ENCODE data around the gene C2orf49. TPM values are rescaled to one million over a fixed set of nuclear protein-coding genes. Genes with fewer than 3 reads are reported as not detected.

C2orf49 gene
- total RNA-seq, 1 experiment from 2014 or later, result 20.0 TPM

GRCh38 chr2:105376789-105377240 is 39.5 kb downstream of the C2orf49 start:
- H3K9me3 ChIP-seq (ENCODE audit: control insufficient read depth, insufficient read depth, low read depth, low read length), result no peaks in the 10 kb centered on the region
- CTCF ChIA-PET, result no interaction called here
- peaks cover 99% of the 10 kb centered on the region for H3K4me1 ChIP-seq (ENCODE audit: control insufficient read depth, insufficient read depth, low read length)
- no peak for DNase-seq (ENCODE audit: low read depth, low spot score)
- intact Hi-C loops (cut with micrococcal nuclease; ENCODE audit: unreplicated experiment), result no loop called here
- no peaks in the 10 kb centered on the region for H3K27me3 ChIP-seq (ENCODE audit: control insufficient read depth, insufficient read depth, low read length)
- TF ChIP-seq POLR2AphosphoS5 (IDR thresholded peaks at IDR 0.05; ENCODE audit: low read depth, low read length), result peak; percentile 23; the same call in 1 of the 2 replicates
- TF ChIP-seq CTCF (IDR thresholded peaks at IDR 0.05), result no peak
- no TSS peak for BruUV-seq (replicated peaks)
- peak overlapping the region; percentile 100 for H3K27ac ChIP-seq (ENCODE audit: low read length)
- in situ Hi-C loops (cut with HindIII; ENCODE audit: low pct_unique_long_range_greater_than_20kb, low sequenced_read_pairs), result no loop called here
- H3K36me3 ChIP-seq (ENCODE audit: control insufficient read depth, insufficient read depth, low read length), result peaks cover 37% of the 10 kb centered on the region
- POLR2A ChIA-PET, result no interaction called here
- ATAC-seq, result 0 out of 2 replicates have a peak, but pooled peaks have one; percentile 1
- H3K4me3 ChIP-seq (ENCODE audit: low read depth in 2 of 2, low read length in 2 of 2), result no peak overlapping the region

- no peak for DNase-seq (ENCODE audit: low read depth, low spot score)
- ATAC-seq, result peak; percentile 31; the same call in 1 of the 2 replicates
- in situ Hi-C loops (cut with HindIII; ENCODE audit: low pct_unique_long_range_greater_than_20kb, low sequenced_read_pairs) (no loop called here), intact Hi-C loops (cut with micrococcal nuclease; ENCODE audit: unreplicated experiment) (no loop called here)
- Histone ChIP-seq H3K4me1 (ENCODE audit: control insufficient read depth, insufficient read depth, low read length) (peaks cover 100% of the 10 kb centered on the region), H3K9me3 (ENCODE audit: control insufficient read depth, insufficient read depth, low read depth, low read length) (no peaks in the 10 kb centered on the region), H3K27me3 (ENCODE audit: control insufficient read depth, insufficient read depth, low read length) (no peaks in the 10 kb centered on the region), H3K4me3 (ENCODE audit: low read depth in 2 of 2, low read length in 2 of 2) (no peak overlapping the region), H3K36me3 (ENCODE audit: control insufficient read depth, insufficient read depth, low read length) (peaks cover 40% of the 10 kb centered on the region), H3K27ac (ENCODE audit: low read length) (peak overlapping the region; percentile 100)
- ChIA-PET CTCF (interaction anchor here (0.6 kb wide), 2 partner anchors 20 to 130 kb away, joined by 4 to 6 read pairs; no protein-coding TSS in a partner anchor), POLR2A (no interaction called here)
- no TSS peak for BruUV-seq (replicated peaks)
- no peak for TF ChIP-seq SIN3A (IDR thresholded peaks at IDR 0.05; ENCODE audit: borderline replicate concordance, insufficient read depth, low read depth, low read length)
- no peak for TF ChIP-seq TCF7L2 (IDR thresholded peaks at IDR 0.05; ENCODE audit: low read depth, low read length)
- TF ChIP-seq POLR2AphosphoS5 (IDR thresholded peaks at IDR 0.05; ENCODE audit: low read depth, low read length), result peak; percentile 86; the same call in 1 of the 2 replicates
Measured at GRCh38 chr2:105377871-105378270, 40.5 kb downstream of the C2orf49 start.

- Histone ChIP-seq H3K4me1 (ENCODE audit: control insufficient read depth, insufficient read depth, low read length) (peaks cover 100% of the 10 kb centered on the region), H3K27ac (ENCODE audit: low read length) (peak overlapping the region; percentile 100), H3K4me3 (ENCODE audit: low read depth in 2 of 2, low read length in 2 of 2) (no peak overlapping the region), H3K27me3 (ENCODE audit: control insufficient read depth, insufficient read depth, low read length) (no peaks in the 10 kb centered on the region), H3K9me3 (ENCODE audit: control insufficient read depth, insufficient read depth, low read depth, low read length) (no peaks in the 10 kb centered on the region), H3K36me3 (ENCODE audit: control insufficient read depth, insufficient read depth, low read length) (peaks cover 42% of the 10 kb centered on the region)
- DNase-seq (ENCODE audit: low read depth, low spot score) (no peak), ATAC-seq (peak; percentile 30)
- POLR2A ChIA-PET, result no interaction called here
- TF ChIP-seq REST (IDR thresholded peaks at IDR 0.05; ENCODE audit: insufficient read depth in 1 of 2, low read depth in 2 of 2, low read length in 1 of 2) (no peak), POLR2AphosphoS5 (IDR thresholded peaks at IDR 0.05; ENCODE audit: low read depth, low read length) (peak; percentile 54), TCF7L2 (IDR thresholded peaks at IDR 0.05; ENCODE audit: low read depth, low read length) (no peak)
- in situ Hi-C loops (cut with HindIII; ENCODE audit: low pct_unique_long_range_greater_than_20kb, low sequenced_read_pairs) (no loop called here), intact Hi-C loops (cut with micrococcal nuclease; ENCODE audit: unreplicated experiment) (no loop called here)
- CTCF ChIA-PET, result interaction anchor here (0.6 kb wide), 2 partner anchors 21 to 130 kb away, joined by 4 to 6 read pairs; no protein-coding TSS in a partner anchor
- no TSS peak for BruUV-seq (replicated peaks)
Measured at GRCh38 chr2:105378276-105378840, 41.0 kb downstream of the C2orf49 start.

All from Panc1 (cell line).